Measurements from ENCODE around the gene NHSL2.
"Not testable (repeated sequence)": the region's sequence is repeated elsewhere in the genome, so short reads cannot be mapped to it uniquely, and the experiment has no call there.

Gene NHSL2

DNA sequence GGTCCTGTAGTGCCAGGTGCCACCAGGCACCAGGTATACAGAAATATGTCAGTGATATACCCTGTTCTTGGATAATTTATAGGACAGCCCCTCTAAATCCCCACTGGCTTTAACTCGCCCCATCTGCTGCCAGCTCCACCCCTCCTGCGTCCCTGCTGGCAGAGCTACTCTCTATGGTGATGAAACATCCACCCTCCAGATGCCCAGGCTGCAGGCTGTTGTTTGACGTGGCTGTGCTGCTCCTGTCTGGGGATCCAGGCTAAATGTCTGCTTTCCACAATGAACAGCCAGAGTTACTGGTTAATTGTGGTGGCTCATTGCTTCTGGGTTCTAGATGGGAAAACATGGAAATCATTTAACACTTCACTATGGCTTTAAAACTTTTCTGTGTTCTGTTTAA lies 12.9 kb downstream of the NHSL2 start:
- DNase-seq (ENCODE audit: low read depth in 2 of 2): no peak

DNA sequence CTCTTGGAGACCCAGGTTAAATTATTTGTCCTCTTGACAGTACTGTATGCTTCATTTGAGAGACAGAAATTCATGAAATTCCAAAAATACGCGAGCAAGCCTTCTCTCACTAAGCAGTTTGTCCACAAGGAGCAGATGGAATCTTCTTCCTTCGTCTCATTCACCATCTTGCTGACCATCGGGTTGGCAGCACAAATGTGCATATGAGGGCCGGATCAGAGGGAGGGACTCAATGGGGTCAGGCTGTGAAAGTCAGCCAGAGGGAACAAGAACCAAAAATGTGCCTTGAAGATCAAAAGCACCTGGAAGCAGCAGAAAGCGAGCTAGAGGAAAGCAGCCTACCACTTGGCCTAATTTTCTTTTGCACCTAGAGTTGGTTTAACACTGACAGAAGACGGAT lies 16.4 kb downstream of the NHSL2 start:
- no peak for DNase-seq (ENCODE audit: low read depth in 2 of 2)

DNA sequence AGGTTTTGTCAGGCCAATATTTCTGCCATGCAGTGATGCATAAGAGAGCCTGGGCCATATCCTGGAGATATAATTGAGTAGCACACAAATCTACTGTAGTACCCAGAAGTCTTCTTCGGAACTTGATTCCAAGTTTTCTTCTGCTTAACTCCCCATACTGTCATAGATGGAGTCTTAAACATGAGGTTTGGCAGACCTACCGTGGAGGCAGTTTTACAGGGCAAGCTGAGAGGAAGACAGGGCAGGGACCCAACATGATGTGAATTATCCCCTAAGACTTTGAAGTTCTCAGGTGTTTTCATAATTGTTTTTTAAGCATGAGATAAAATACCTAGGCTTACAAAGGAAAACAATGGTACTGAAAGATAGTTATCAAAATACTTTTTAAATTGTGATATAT lies 18.2 kb downstream of the NHSL2 start:
- no peak for DNase-seq (ENCODE audit: low read depth in 2 of 2)

DNA sequence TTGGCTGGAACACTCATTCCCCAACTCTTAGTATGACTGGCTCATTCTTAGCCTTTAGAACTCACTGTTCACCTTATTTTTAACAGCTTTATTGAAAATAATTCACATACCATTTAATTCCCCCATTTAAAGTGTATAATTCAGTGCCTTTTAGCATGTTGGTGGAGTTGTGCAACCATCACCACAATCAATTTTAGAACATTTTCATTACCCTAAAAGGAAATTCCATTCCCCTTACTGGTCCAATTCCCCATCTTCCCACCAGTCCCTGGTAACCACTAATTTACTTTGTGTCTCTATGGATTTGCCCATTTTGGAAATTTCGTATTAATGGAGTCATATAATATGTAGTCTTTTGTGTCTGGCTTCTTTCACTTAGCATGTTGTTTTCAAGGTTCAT lies 19.7 kb downstream of the NHSL2 start:
- no peak for DNase-seq (ENCODE audit: low read depth in 2 of 2)

DNA sequence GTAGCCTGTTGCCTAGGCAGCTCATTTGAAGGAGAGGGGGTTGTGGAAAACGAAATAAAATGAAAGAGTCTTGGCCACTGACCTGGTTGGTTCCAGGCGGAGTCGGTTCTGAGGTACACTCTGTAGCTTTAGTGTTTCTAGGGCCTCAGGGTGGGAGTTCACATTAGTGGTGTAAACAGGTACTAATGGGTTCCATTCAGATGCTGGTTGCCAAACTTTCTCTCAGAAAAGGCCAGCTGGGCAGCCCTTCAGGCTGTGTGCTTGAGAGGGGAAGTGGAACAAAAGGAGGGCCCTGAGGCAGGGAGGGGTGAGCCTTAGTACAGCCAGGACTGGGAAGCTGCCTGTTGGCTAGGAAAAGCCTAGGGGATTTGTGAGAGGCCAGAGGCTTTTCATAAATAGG lies 24.8 kb downstream of the NHSL2 start:
- DNase-seq (ENCODE audit: low read depth in 2 of 2): no peak

DNA sequence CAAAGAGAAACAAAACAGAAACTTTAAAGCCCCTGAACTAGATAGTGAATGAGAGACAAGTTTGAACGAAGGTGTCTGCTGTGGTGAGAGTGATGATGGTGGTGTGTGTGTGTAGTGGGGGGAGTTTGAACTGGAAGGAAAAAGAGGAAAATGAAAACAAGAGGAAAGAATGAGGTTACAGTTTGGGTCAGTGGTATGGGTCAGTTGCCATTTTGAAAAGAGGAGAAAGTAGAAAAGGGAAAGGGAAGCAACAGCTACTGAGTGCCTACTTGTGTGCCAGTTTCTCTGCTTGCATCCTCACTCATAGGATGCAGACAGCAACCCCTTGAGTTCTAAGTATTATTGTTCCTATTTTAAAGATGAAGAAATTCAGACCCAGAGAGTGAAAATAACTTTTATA lies 26.0 kb downstream of the NHSL2 start:
- no peak for DNase-seq (ENCODE audit: low read depth in 2 of 2)

DNA sequence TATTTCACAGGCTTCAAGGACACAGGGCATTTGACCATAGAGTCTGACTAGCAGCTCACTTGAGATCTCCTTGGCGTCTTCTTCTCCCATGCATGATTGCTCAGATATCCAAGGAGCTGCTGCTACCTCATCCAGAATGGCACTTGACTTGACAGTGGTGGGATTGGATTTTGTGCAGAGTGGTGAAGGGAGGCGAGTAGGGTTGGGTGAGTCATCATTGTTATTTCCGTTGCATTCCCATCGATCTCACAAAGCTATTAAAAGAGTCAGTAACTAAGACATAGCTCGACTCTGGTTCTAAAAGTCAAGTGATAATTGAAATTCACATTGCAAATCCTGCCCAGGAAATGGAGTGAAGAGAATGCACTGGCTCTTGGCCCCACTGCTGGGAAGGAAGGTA lies 27.7 kb downstream of the NHSL2 start:
- no peak for DNase-seq (ENCODE audit: low read depth in 2 of 2)

DNA sequence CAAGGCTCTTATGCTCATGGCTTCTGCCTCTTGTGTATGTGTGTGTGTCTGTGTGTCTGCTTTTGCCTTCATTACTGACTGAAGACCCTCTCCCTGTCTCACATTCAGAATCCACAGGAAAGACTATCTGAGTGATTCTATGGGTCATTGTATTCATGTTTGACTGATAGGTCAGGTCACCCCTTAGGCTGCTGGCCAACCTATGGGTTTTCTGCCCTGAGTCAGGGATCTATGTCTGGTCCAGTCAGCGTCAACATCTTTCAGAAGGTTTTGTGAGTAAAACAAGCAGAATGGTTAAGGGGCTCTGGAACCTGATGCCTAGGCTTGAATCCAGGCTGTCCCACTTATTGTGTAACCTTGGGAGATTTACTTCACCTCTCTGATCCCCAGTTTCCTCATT lies 30.5 kb downstream of the NHSL2 start:
- DNase-seq (ENCODE audit: low read depth in 2 of 2): no peak

DNA sequence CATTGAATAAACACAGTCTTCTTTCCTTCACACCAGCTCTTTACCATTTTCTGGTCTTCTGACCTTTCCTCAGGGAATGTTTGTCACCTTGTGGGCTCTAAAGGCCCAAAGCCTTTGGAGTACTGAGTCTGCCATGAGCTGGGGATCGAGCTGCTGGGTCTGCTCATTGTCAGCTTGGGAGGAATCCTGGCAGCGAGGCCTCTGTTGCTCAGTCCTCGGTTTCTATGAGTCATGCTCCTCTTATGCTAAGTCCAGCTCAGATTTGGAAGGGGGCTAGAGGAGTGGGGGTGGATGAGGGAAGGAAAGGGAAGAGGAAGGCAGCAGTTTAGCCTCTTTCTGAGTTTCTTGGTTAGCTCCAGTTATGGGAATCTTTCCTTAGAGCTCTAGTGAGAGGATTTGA lies 31.1 kb downstream of the NHSL2 start:
- no peak for DNase-seq (ENCODE audit: low read depth in 2 of 2)

DNA sequence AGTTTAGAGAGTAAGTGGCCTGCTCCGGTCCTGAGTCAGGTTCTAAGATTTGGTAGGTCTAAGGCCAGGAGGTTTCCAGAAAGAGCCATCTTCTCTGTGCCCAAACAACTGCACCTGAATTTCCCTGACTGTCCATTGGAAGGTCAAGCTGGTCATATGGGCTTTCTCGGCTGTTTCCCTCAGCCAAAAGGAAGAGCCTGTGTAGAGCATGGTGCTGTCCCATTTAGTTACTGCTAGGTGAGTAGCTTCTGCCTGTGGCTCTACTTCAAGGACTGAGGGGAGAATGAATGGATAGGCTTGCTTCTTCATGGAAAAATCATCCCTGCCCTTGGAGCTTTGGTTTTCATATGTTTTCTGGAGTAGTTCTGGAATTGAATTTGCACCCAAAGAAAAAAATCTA lies 33.7 kb downstream of the NHSL2 start:
- DNase-seq (ENCODE audit: low read depth in 2 of 2): no peak

DNA sequence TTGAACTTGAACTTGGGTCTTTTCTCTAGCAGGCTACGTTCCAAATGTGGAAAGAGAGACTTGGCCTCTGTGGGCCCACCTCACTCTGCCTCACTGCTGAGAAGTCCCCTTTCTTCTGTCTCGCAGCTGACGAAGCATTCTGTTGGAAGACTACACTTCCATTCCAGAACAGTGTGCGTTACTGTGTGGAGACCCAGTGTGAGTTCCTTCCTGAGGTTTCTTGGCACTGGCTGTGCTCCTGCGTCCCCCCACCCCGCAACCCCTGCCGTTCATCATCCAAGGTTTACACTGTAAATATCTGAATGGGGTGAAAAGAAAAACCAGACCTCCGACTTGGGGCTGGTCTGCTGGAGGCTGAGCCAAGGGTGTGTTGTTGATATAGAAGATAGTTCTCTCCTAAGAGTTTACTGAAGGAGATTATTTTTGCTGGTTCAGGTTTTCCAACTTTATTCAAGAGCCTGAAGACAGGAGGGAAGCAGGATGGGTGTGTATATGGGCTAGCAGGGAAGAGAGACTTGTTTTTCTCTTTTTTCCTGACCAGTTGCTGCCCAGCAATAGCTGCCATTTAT lies 34.7 kb downstream of the NHSL2 start:
- no peak for DNase-seq (ENCODE audit: low read depth in 2 of 2)

DNA sequence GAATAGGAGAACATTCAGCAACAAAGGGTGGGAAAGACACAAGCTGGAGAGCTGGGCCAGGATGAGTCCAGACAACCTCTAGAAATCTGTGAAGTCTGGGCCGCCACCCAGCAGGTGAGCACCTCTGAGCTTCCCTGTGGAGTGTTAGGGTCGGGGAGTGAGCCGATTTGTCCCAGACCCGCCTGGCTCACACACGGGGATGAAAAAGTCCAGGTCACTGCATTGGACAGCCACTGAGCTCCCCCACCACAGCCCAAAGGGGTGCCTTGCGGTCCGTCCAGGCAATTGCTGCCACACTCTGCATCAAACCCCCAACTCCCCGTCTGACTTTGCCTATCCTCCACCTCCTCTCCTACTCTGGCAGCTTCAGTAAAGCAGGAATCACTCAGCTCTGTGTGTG lies 38.7 kb downstream of the NHSL2 start:
- no peak for DNase-seq (ENCODE audit: low read depth in 2 of 2)

DNA sequence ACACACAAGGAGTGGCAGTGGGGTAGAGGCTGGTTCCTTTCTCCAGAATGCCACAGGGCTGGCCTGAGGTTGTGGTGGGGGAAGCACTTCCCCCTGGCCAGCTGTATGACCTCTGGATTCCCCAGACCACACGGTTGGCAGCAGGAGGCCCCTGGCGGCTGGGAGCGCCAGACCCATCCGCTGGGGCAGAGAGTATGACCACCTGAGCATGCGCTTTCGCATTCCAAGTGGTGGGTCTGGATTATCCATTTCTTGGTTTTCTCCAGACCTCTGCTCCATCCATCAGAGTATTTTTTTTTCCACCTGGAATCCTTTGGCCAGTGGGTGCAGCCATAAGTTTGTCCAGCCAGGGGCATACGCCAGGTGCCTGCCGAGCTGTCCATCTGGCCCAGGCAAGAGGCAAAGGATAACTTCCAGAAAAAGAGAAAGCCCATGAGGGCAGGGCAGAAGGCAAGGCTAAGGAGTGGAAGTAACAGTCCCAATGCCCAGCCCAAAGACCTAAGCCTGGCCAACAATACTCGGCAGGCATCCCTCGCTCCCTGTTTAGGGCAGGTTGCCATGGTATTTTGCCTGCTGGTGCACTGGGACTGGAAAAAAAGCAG lies 39.3 kb downstream of the NHSL2 start:
- DNase-seq (ENCODE audit: low read depth in 2 of 2): no peak

DNA sequence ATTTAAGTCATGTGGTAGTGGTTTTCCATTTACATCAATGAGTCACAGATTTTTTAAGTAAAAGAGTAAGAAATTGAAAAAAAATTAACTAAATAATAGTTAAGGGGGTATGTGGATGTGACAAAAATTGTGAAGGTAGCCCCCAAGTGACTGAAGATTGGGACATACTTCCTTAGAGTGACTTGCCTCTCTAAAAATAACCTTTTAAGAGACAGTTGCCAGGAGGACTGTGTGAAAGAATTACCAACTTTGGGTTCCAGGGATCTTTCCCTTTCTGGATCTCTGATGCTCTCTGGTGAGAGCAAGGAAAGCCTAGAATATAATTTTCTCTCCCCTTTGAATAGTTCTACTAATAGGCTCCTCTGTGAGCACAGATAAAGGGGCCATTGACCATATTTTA lies 42.7 kb downstream of the NHSL2 start:
- no peak for DNase-seq (ENCODE audit: low read depth in 2 of 2)

DNA sequence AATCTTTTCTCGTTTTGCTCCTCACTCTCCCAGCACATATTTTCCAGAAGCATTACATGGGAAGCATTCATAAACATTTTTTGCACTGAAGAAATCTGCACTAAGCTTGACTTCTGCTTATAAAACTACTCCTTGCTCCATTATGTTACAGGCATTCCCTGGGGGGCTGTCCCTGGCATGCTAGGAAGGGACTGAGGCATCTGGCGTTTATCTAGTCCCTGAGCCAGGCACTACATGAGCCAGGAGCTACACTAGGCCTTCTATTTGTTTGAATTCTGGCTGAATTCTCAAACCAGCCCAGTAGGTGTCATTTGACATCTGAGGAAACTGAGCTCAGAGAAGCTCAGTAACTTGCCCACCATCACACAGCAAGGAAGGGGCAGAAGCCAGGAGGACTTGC lies 43.3 kb downstream of the NHSL2 start:
- no peak for DNase-seq (ENCODE audit: low read depth in 2 of 2)

DNA sequence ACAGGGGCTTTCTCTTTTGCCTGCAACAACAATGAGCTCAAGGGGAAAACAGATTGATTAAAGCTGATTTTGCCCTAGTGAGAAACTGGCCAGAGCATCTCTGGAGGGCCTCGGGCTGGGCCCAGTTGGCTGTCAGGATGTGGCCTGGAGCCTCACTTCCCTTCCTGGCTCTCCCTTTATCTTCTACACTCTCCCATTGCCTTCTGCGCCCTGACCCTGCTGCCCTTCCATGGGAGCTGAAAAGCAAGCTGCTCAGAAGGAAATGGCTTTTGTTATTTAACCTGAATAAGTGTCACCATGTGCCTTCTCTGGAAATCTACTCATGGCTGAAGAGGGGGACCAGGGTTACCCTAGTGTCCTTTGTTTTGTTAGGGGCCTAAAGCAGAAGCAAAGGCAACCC lies 43.8 kb downstream of the NHSL2 start:
- no peak for DNase-seq (ENCODE audit: low read depth in 2 of 2)

DNA sequence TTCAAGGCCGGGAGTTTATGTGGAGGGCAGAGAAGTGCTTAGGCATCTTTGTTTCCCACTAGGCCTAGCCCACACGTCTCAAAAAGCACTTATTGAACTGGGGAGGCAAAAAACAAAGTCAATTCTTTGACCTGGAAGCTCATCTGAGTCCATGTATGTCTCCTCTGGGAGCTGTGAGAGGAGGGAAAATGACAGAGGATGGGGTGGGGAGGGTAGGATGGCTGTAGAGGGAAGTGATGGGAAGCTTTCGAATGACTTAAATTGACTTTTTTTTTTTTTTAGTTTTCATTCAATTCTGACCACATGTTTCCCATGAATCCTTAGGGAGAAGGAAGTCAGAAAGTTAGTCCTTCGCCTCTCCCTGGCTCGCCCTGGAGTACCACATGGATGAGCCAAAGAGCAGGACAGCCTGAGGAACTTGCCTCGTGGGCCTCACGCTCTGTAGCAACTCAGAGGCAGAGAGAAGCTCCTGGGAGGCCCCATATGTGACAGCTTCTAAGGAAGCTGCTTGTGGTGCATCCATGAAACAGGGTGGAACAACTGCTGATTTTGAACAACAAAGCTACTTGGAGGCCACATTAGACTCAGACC lies 45.0 kb downstream of the NHSL2 start:
- DNase-seq (ENCODE audit: low read depth in 2 of 2): no peak

DNA sequence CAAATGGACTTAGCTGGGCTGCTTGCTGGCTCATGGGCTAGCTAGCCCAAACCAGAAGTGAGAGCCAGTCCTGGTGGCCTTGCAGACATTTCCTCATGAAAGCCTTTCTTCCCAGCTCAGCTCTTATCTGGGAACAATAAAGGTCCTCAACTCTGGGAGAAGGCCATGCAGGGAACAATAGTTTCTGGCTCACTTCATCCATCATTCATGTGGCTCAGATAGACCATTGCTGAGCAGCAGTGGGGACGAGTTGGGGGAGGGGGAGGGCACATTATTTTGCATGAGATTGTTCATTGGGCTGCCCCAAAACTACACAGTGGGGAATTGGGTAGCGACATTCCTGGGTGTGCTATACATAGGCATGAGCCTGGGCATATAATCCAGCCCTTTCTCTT lies 47.6 kb downstream of the NHSL2 start:
- DNase-seq (ENCODE audit: low read depth in 2 of 2): no peak

DNA sequence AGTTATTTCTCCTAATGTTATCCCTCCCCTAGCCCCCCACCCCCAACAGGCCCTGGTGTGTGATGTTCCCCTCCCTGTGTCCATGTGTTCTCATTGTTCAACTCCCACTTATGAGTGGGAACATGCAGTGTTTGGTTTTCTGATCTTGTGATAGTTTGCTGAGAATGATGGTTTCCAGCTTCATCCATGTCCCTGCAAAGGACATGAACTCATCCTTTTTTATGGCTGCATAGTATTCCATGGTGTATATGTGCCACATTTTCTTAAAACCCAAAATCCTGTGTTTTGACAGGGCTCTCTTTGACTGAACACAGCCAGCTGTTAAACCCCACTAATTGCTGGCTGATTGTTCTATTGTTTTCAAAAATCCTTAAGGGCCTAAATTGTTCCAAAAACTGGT lies 53.5 kb downstream of the NHSL2 start:
- not testable (repeated sequence) for DNase-seq (ENCODE audit: low read depth in 2 of 2)

DNA sequence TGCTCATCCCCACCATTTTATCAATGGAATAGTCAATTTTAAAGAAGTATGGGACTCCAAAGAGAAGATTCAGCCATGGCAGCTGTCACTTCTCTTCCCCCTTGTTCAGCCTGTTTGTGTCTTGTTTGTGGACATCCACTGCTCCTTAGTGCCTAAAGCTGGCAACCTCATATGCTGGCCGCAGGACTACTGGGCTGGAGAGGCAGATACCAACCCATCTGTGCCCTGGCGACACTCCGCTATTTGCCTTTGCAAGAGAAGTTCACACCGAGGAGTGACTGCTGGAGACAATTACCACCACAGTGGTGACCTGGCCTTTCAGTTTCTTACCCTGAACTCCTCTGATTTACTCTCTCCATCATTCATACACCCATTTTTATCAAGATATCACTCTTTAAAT lies 64.3 kb downstream of the NHSL2 start:
- no peak for DNase-seq (ENCODE audit: low read depth in 2 of 2)

DNA sequence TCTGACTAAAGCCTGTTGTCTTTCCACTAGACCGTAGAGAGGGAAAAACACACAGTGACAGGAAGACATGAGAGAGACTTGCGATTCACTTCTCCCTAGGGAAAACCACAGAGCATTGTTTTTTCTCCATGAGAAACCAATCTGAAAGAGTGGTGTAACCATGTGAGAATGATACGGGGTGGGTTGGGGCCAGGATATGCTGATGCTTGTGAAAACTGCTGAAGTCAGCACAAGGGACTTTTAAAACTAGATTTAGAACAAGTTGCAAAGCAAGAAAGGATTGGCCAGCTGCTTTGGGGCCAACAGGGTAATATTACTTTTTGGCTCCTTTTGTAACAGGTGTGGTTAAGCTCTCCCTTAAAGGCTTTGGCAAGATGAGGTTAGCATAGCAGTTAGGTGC lies 66.1 kb downstream of the NHSL2 start:
- no peak for DNase-seq (ENCODE audit: low read depth in 2 of 2)

DNA sequence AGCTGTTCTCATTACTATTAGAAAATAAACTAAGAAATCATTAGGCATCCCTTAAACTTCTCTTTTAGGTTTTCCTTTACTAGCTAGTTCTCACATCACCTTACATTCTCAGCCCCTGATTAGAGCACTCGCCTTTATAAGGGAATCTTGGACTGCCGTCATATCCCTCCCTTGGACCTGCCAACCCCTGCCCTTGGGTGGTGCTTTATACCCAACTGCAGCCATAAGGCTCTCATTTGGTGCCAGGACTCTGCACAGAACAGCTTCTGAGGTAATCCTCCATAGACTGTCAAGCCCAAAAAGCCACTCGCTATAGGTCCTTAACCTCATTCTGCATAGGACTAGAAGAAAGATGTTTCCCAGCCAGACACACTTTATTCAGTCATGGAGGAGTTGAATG lies 67.5 kb downstream of the NHSL2 start:
- no peak for DNase-seq (ENCODE audit: low read depth in 2 of 2)

DNA sequence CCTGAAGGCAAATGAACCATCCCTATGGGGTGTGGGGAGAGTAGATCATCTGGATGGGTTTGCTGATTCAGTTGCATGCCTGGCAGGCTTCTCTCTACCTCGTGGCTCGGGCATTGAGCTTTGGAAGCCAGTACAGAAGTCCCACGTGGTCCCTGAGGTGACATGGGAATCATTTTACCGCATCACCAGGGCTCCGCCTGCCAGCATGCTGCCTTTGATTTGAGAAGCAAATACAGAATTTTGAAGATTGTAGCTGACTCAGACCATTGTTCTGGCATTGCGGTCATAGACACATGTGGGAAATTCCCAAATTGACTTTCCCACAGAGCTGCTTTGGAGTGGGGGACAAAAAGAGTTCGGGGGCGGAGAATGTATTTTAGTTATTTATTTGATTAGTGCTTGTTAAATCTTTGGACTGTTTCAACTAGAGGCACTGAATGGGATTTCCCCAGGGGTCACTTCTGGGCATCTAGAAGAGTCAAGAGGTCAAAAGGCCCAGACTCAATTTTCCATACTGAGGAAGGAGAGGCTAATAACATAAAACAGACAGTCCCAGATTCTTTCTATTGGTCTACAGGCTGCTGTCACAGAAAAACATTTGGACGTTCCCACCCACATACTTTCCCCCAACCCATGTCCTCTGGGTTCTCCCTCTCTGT lies 79.3 kb downstream of the NHSL2 start:
- DNase-seq (ENCODE audit: low read depth in 2 of 2): no peak

Data from stimulated activated CD4-positive, alpha-beta T cell treated with anti-CD3 and anti-CD28 coated beads, Interleukin-4, amount 100 ng/mL, for 48 hours (primary cell).